ENCODE measurements around the gene PCDH10.
"Not testable (repeated sequence)": the region's sequence is repeated elsewhere in the genome, so short reads cannot be mapped to it uniquely, and the experiment has no call there.

Gene PCDH10

DNA sequence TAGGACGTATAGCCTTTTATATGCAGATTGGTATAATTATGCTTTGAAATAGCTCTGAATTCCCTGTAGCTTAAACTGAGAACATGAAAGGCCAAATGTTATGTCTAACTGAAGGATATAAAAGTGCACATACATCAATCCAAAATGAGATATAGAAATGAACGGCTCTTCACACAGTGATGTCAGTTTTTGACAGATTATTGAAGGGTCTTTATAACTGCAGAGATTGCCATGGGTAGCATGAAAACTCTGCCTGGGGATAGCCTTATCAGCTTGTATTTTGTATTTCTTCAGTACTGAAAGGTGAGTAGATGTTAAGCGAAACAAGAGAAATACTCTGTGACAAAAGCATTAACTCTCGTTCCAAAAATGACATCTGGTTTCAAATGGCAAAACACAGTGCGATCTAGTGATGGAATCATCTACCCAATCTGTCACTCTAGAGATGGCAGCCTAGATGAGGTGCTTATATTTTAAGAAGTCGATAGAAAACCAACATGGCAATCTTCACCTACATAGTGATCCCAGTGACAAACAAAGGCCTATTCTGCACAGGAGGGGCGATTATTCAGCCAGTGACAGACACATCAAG, 59.7 kb downstream of the PCDH10 start:
- DNase-seq (ENCODE audit: low read depth in 4 of 4, low spot score in 1 of 4): no peak

DNA sequence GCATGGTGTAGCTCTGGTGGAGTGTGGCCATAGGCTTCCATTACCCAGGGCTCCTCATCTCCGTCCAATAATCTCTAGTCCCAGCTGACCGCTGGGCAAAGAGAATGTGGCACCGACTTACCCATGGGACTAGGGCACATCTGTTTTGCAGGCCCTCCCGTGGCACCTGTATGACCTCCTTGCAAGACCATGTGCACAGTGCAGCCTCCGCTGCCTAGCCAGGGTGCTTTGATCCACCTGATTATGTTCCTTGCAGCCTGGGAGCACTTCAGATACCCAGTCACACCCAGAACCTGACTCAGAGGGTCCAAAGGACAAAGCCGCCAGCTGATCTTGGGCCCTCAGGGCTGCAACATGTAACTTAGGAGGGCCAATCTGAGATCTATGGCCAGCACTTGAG, 84.8 kb downstream of the PCDH10 start:
- no peak for DNase-seq (ENCODE audit: low read depth in 4 of 4, low spot score in 1 of 4)

DNA sequence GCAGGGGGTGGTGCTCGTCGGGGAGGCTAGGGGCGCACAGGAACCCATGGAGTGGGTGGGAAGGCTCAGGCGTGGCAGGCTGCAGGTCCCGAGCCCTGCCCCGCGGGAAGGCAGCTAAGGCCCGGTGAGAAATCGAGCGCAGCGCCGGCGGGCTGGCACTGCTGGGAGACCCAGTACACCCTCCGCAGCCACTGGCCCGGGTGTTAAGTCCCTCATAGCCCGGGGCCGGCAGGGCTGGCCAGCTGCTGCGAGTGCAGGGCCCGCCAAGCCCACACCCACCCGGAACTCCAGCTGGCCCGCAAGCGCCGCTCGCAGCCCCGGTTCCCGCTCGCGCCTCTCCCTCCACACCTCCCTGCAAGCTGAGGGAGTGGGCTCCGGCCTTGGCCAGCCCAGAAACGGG, 91.4 kb downstream of the PCDH10 start:
- DNase-seq (ENCODE audit: low read depth in 4 of 4, low spot score in 1 of 4): not testable (repeated sequence)
